Chondrocyte (in vitro differentiated cells): ENCODE measurements around the gene DNAH12. TPM values are rescaled to one million over a fixed set of nuclear protein-coding genes. Genes with fewer than 3 reads are reported as not detected.

ENCODE experiments used
- DNase-seq: peaks from one replicate; pipeline ENCODE4 v3.0.0; 2021; ENCODE audit warnings: mixed read lengths, low spot score
- H3K27ac Mint-ChIP-seq: one replicate; pipeline ENCODE4 v1.8.0; 2021; ENCODE audit warnings: mild to moderate bottlenecking, moderate library complexity, mixed read lengths; ENCODE audit not compliant: unreplicated experiment
- H3K27me3 Mint-ChIP-seq: 2 replicates; pipeline ENCODE4 v1.8.0; 2021; ENCODE audit warnings: low read depth, mixed read lengths
- H3K36me3 Mint-ChIP-seq: 2 replicates; pipeline ENCODE4 v1.8.0; 2021; ENCODE audit warnings: low read depth, mixed read lengths
- H3K4me1 Mint-ChIP-seq: 2 replicates; pipeline ENCODE4 v1.8.0; 2021; ENCODE audit warnings: low read depth, mild to moderate bottlenecking, mixed read lengths
- H3K4me3 Mint-ChIP-seq: one replicate; pipeline ENCODE4 v1.8.0; 2021; ENCODE audit warnings: mild to moderate bottlenecking, moderate library complexity, mixed read lengths; ENCODE audit not compliant: unreplicated experiment
- H3K9me3 Mint-ChIP-seq: 2 replicates; pipeline ENCODE4 v1.8.0; 2021; ENCODE audit warnings: low read depth, mixed read lengths
- total RNA-seq: library from RNA; stranded (reverse); gene quantifications from 3 replicates; pipeline ENCODE4 v1.2.1, GENCODE V29; 2021
- TF ChIP-seq, protein P1 (sequence below): fragments of 200-600 bp; sonication (generic); IDR thresholded peaks from 2 replicates; pipeline ENCODE4 v1.5.0; 2021; ENCODE audit warnings: antibody characterized with exemption, mild to moderate bottlenecking, moderate library complexity

Gene DNAH12
- total RNA-seq, 1 donor from 2014 or later, result 0.02 TPM

DNA sequence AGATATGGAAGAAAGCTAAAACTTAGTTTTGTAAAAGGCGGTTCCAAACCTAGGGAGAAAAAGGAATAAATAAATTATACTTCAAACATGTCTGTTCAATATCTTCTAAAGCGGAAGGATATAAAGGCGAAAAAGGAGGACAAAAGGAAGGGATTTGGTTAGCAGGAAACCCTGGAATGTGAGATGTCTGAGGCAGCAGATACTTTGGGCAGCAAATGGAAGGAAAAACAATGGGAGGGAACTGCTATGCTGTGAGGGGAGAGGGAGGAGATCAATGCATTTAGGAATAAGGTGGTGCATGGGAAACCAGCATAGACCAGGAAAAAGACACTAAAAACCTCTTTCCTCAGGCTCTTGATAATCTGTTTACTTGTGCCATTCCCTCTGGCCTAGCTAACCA lies 120.8 kb downstream of the DNAH12 start:
- Mint-ChIP-seq H3K27ac (no peak overlapping the region), H3K4me1 (no peaks in the 10 kb centered on the region), H3K36me3 (no peaks in the 10 kb centered on the region), H3K9me3 (no peaks in the 10 kb centered on the region), H3K4me3 (no peak overlapping the region), H3K27me3 (peaks cover 15% of the 10 kb centered on the region)
- TF ChIP-seq, protein P1, sequence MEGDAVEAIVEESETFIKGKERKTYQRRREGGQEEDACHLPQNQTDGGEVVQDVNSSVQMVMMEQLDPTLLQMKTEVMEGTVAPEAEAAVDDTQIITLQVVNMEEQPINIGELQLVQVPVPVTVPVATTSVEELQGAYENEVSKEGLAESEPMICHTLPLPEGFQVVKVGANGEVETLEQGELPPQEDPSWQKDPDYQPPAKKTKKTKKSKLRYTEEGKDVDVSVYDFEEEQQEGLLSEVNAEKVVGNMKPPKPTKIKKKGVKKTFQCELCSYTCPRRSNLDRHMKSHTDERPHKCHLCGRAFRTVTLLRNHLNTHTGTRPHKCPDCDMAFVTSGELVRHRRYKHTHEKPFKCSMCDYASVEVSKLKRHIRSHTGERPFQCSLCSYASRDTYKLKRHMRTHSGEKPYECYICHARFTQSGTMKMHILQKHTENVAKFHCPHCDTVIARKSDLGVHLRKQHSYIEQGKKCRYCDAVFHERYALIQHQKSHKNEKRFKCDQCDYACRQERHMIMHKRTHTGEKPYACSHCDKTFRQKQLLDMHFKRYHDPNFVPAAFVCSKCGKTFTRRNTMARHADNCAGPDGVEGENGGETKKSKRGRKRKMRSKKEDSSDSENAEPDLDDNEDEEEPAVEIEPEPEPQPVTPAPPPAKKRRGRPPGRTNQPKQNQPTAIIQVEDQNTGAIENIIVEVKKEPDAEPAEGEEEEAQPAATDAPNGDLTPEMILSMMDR, result no peak
- DNase-seq, result no peak

DNA sequence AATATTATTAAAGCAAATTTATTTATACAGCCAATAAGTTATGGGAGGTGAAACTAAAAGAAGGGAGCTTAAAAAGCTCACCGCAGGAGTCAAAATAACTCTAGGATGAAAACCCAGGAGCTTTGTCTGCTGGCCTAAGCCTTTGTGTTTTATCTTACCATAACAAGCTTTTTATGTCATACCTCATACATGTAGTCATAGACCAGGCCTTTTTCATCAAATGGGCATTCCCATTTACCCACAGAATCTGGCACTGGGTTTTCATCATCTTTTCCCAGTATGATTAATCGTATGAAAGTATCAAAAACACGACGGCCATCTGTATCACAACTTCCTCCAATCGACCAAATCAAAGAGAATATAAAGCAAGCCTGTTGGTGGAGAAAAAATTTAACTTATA lies 122.8 kb downstream of the DNAH12 start:
- no peak overlapping the region for H3K4me3 Mint-ChIP-seq
- TF ChIP-seq, protein P1, result no peak
- no peaks in the 10 kb centered on the region for H3K9me3 Mint-ChIP-seq
- no peaks in the 10 kb centered on the region for H3K4me1 Mint-ChIP-seq
- no peak for DNase-seq
- peaks cover 15% of the 10 kb centered on the region for H3K27me3 Mint-ChIP-seq
- H3K36me3 Mint-ChIP-seq, result no peaks in the 10 kb centered on the region
- H3K27ac Mint-ChIP-seq, result no peak overlapping the region

DNA sequence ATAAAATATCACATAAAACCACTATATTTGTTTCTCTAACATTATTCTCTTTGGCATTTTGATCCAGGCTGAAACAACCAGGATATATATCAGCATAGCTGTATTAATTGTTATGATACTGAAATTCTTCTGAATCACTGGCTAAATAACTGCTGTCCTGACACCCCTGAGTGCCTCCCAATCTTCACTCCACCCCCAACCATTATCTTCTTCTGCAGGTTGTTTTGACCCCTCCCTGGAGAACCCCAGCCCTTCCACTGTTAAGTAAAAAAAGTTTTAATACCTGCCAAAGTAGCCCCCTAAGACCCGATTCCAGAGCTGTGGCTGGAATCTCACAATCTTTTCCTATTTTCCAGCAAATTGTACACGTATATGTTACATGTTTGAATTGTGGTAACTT lies 124.1 kb downstream of the DNAH12 start:
- Mint-ChIP-seq H3K4me3 (no peak overlapping the region), H3K27ac (no peak overlapping the region), H3K27me3 (peaks cover 9% of the 10 kb centered on the region)

DNA sequence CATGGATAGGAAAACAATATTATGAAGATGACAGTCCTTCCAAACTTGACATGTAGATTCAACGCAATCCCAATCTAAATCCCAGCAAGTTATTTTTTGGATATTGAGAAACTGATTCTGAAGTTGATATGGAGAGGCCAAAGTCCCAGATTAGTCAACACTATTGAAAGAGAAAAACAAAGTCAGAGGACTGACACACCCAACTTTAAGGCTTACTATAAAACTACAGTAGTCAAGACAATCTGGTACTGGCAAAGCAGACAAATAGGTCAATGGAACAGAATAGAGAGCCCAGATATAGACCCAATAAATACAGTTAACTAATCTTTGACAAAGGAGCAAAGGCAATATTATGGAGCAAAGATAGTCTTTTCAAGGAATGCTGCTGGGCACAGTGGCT lies 132.4 kb downstream of the DNAH12 start:
- peaks cover 2% of the 10 kb centered on the region for H3K36me3 Mint-ChIP-seq
- no peak for DNase-seq
- peaks cover 7% of the 10 kb centered on the region for H3K9me3 Mint-ChIP-seq
- H3K27me3 Mint-ChIP-seq, result peaks cover 11% of the 10 kb centered on the region
- TF ChIP-seq, protein P1, result no peak
- no peak overlapping the region for H3K27ac Mint-ChIP-seq
- no peaks in the 10 kb centered on the region for H3K4me1 Mint-ChIP-seq
- no peak overlapping the region for H3K4me3 Mint-ChIP-seq

More for the DNA sequence above, 124.1 kb downstream of the DNAH12 start:
- no peaks in the 10 kb centered on the region for H3K4me1 Mint-ChIP-seq
- TF ChIP-seq, protein P1, result no peak
- no peaks in the 10 kb centered on the region for H3K36me3 Mint-ChIP-seq
- H3K9me3 Mint-ChIP-seq, result no peaks in the 10 kb centered on the region
- no peak for DNase-seq

DNA sequence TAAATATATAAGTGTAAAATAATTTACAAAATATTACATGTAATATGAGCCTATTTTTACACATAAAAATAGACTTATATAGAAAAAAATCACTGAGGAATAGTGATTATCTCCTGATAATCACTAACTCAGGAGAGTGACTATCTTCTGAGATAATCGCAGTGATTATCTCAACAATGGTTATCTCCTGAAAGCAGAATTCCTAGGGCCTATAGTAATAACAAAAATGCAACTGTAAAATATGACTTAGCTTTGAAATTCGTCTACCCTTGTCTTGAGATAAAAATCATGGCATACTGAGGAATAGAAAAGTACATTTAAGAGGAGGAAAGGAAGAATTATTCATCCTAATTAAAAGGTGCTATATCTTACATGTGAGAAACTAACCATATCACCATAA lies 134.7 kb downstream of the DNAH12 start:
- no peak overlapping the region for H3K27ac Mint-ChIP-seq
- no peak for DNase-seq
- peaks cover 7% of the 10 kb centered on the region for H3K9me3 Mint-ChIP-seq
- H3K4me1 Mint-ChIP-seq, result no peaks in the 10 kb centered on the region
- H3K27me3 Mint-ChIP-seq, result peaks cover 11% of the 10 kb centered on the region
- H3K4me3 Mint-ChIP-seq, result no peak overlapping the region
- H3K36me3 Mint-ChIP-seq, result peaks cover 2% of the 10 kb centered on the region
- TF ChIP-seq, protein P1, result no peak
